HepG2 (cell line): Measurements from ENCODE around the gene ITM2B. TPM values are rescaled to one million over a fixed set of nuclear protein-coding genes. Genes with fewer than 3 reads are reported as not detected.

Experiments
- AHDC1 ChIP-seq: sonication (generic); formaldehyde crosslinking; IDR thresholded peaks from 2 replicates; pipeline ENCODE4 v1.5.1; 2020; ENCODE audit warnings: mild to moderate bottlenecking, missing genetic modification reagents, borderline replicate concordance
- ATF6 ChIP-seq: sonication (generic); formaldehyde crosslinking; conservative IDR thresholded peaks from 2 replicates; pipeline ENCODE4 v1.4.0; 2020; ENCODE audit warnings: missing genetic modification reagents
- BCL6 ChIP-seq: IDR thresholded peaks from 2 replicates; pipeline ENCODE4 v1.6.1; 2016; ENCODE audit warnings: missing genetic modification reagents, missing compliant biosample characterization
- EHMT2 ChIP-seq: fragments of 200-600 bp; sonication (generic); IDR thresholded peaks from 2 replicates; pipeline ENCODE4 v1.7.0; 2017; ENCODE audit warnings: antibody characterized with exemption, low read depth, low read length, borderline replicate concordance
- FIP1L1 ChIP-seq: fragments of 200-400 bp; formaldehyde crosslinking; IDR thresholded peaks from 2 replicates; pipeline ENCODE4 v1.6.1; 2018; ENCODE audit warnings: low read depth, mild to moderate bottlenecking, low read length, moderate library complexity, borderline replicate concordance; ENCODE audit not compliant: insufficient read depth
- FOXP4 ChIP-seq: sonication (generic); formaldehyde crosslinking; IDR thresholded peaks from 2 replicates; pipeline ENCODE4 v1.4.0; 2020; ENCODE audit warnings: missing genetic modification reagents
- GTF2F1 ChIP-seq: fragments of 150-350 bp; IDR thresholded peaks from 2 replicates; pipeline ENCODE4 v1.6.1; 2014; ENCODE audit warnings: low read length
- NFRKB ChIP-seq: fragments of 450-650 bp; IDR thresholded peaks from 2 replicates; pipeline ENCODE4 v1.6.1; 2017
- RARA ChIP-seq: IDR thresholded peaks from 2 replicates; pipeline ENCODE4 v1.6.1; 2016; ENCODE audit warnings: missing genetic modification reagents, missing compliant biosample characterization
- REL ChIP-seq: sonication (generic); formaldehyde crosslinking; conservative IDR thresholded peaks from 2 replicates; pipeline ENCODE4 v1.8.0; 2022; ENCODE audit warnings: mild to moderate bottlenecking, missing genetic modification reagents, moderate library complexity
- SOX13 ChIP-seq, 3 experiments: fragments of 450-650 bp in 1 of 3; sonication (generic) in 1 of 3; formaldehyde crosslinking in 1 of 3; IDR thresholded peaks in 2 of 3; conservative IDR thresholded peaks in 1 of 3; 2 replicates each; pipeline versions ENCODE4 v1.5.0 to v1.6.1; 2016 to 2020; ENCODE audit warnings: antibody characterized with exemption in 1 of 3, mild to moderate bottlenecking in 1 of 3, missing compliant biosample characterization in 1 of 3, missing genetic modification reagents in 1 of 3, moderate library complexity in 1 of 3
- TOPORS ChIP-seq: sonication (generic); formaldehyde crosslinking; IDR thresholded peaks from 2 replicates; pipeline ENCODE4 v1.8.0; 2023; ENCODE audit warnings: mild to moderate bottlenecking, missing genetic modification reagents
- ZBTB39 ChIP-seq: sonication (generic); formaldehyde crosslinking; IDR thresholded peaks from 2 replicates; pipeline ENCODE4 v1.5.0; 2020; ENCODE audit warnings: missing genetic modification reagents
- ZFX ChIP-seq: sonication (generic); formaldehyde crosslinking; IDR thresholded peaks from 2 replicates; pipeline ENCODE4 v1.4.0; 2020; ENCODE audit warnings: mild to moderate bottlenecking, low read depth, missing genetic modification reagents, moderate library complexity
- ZNF44 ChIP-seq: sonication (generic); formaldehyde crosslinking; IDR thresholded peaks from 2 replicates; pipeline ENCODE4 v1.5.1; 2020; ENCODE audit warnings: mild to moderate bottlenecking, missing genetic modification reagents
- ZNF484 ChIP-seq: sonication (generic); formaldehyde crosslinking; IDR thresholded peaks from 2 replicates; pipeline ENCODE4 v1.5.1; 2020; ENCODE audit warnings: mild to moderate bottlenecking, low read depth, missing genetic modification reagents, borderline replicate concordance
- ZNF567 ChIP-seq: sonication (generic); formaldehyde crosslinking; IDR thresholded peaks from 2 replicates; pipeline ENCODE4 v1.8.1; 2023; ENCODE audit warnings: mild to moderate bottlenecking, missing genetic modification reagents, borderline replicate concordance
- ZNF672 ChIP-seq: sonication (generic); formaldehyde crosslinking; IDR thresholded peaks from 2 replicates; pipeline ENCODE4 v1.8.1; 2022; ENCODE audit warnings: missing genetic modification reagents
- polyA plus RNA-seq, 8 experiments: library from polyadenylated mRNA; depleted of rRNA in 3 of 8; stranded (reverse) in 7 of 8; unstranded in 1 of 8; fragments of >200 nt; fragmentation: Illumina TruSeq in 4 of 8; extraction: Trizol in 4 of 8; gene quantifications; 2 replicates each; pipeline versions ENCODE4 v1.2.1 to v1.2.3, GENCODE V29; 2011 to 2016; ENCODE audit warnings: low read depth in 4 of 8, missing spikeins in 1 of 8, mixed read lengths in 1 of 8; ENCODE audit not compliant: insufficient read depth in 1 of 8
- total RNA-seq, 5 experiments: library from RNA; depleted of rRNA; stranded (reverse); fragments of >200 nt; fragmentation: Illumina TruSeq; extraction: Trizol; gene quantifications; 2 replicates each; pipeline ENCODE4 v1.2.3, GENCODE V29; 2016; ENCODE audit warnings: low read depth in 1 of 5

ITM2B gene
- total and polyA plus RNA-seq, 2 of the 13 experiments (the other 11 are each of a cell fraction or from before 2014, with no cell fraction given), result 158 to 373 TPM

GRCh38 chr13:48292650-48293049 lies 59.6 kb downstream of the ITM2B start (continued):
- TF ChIP-seq AHDC1 (CRISPR knock-in tag) (peak; percentile 40; the same call in 1 of the 2 replicates), ZFX (CRISPR knock-in tag) (no peak), FOXP4 (CRISPR knock-in tag) (0 out of 2 replicates have a peak, but pooled peaks have one; percentile 31), RARA (CRISPR knock-in tag) (0 out of 2 replicates have a peak, but pooled peaks have one; percentile 9), ZNF484 (CRISPR knock-in tag) (no peak), ZNF44 (CRISPR knock-in tag) (no peak), ZBTB39 (peak; percentile 56; the same call in 1 of the 2 replicates), NFRKB (no peak), FIP1L1 (no peak), ZNF672 (CRISPR knock-in tag) (no peak), SOX13 (IDR thresholded peaks at IDR 0.05) (no peak), SOX13 (CRISPR knock-in tag; conservative IDR thresholded peaks at IDR 0.05 in 1 of 2, IDR thresholded peaks at IDR 0.05 in 1 of 2) (peak in 1 of 2 experiments; percentile 75; a peak in 2 of 4 replicates), BCL6 (CRISPR knock-in tag) (peak; percentile 52), TOPORS (no peak), GTF2F1 (no peak), EHMT2 (peak; percentile 47; the same call in 1 of the 2 replicates), ZNF567 (no peak), REL (CRISPR knock-in tag) (no peak), ATF6 (CRISPR knock-in tag) (no peak)
